ENCODE results near the gene HCRTR2.
"Not testable (repeated sequence)": the region's sequence is repeated elsewhere in the genome, so short reads cannot be mapped to it uniquely, and the experiment has no call there.

The HCRTR2 gene

DNA sequence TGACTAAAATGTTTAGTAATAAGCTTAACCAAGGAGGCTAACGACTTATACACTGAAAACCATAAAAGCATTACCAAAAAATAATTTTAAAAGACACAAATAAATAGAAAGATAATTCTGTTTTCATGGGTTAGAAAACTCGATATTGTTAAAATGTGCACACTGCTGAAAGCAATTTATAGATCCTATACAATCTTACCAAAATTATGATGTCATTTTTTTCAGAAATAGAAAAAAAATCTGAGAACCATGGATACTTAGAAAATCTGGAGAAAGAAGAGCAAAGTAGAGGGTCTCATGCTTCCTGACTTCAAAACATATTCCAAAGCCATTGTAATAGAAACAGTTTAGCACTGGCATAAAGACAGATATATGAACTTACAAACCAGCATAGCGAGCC is 46.6 kb downstream of the HCRTR2 start:
- DNase-seq, result no peak

DNA sequence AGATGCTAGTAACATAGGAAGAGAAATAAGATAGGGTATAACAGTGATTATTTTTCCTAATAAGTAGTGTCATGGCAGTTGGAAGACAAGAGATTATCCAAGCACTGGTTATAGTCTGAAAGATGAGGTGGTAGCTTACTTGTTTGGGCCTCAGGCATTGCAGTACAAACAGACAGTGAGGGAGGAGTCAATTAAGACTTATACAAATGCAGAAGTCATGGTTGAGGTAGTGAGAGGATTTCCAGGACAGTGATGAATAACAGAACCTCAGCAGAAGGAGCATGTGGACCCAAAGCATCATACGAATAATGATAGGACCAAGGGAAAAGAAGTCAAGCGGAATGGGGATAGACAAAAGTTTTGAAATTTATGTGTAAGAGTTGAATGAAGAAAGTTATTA is 53.5 kb downstream of the HCRTR2 start:
- no peak for DNase-seq

DNA sequence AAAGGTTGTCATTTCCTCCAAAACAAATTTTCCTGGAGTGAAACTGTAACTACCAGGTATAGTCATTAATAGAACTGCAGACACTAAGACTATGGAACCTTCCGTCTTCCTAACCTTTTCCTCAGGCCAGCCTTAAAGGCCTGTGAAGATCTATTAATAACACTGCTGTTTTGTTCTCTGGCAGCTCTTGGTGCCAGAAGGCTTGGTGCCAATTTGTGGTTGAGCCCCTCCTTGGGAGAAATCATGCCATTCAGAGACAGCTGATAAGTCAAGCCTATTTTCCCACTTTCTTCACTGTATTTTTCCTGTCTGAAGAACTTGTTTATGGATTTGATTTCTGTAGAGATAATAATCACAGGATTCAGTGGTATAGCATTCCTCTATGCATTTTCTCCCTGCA is 64.8 kb downstream of the HCRTR2 start:
- DNase-seq, result peak; percentile 41

DNA sequence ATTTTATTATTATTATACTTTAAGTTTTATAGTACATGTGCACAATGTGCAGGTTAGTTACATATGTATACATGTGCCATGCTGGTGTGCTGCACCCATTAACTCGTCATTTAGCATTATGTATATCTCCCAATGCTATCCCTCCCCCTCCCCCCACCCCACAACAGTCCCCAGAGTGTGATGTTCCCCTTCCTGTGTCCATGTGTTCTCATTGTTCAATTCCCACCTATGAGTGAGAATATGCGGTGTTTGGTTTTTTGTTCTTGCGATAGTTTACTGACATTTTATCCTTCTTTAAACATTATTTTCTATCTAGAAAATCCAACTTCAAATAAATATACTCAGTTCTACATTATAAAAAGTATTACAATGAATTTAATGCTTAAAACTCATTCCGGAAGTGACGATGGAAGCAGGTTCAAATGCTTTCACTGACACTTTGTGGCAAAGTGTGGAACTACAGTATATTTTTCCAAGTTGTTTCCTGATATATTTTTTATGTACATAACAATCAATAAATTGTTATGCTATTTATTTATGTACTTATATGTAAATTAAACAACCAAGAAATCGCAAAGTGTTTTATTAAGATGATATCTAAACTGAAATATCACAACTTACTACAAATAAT is 66.8 kb downstream of the HCRTR2 start:
- not testable (repeated sequence) for DNase-seq

DNA sequence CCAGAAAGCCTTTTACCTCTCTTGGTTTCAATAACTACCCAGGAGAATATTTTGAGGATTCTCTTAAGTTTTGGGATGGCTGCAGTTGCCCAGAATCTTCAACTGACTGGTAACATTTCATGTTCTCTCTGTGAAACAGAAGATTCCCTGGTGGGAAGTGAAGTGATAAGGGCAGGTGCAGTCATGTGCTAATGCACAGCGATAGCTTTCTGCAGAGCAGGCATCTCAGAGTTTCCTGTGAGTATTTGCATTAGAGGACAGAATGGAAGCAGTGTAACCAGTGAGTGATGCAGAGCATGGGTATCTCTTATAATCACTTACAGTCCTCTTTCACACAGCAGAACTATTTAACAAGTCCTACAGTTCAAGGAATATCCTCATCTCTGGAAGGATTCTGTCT is 76.1 kb downstream of the HCRTR2 start:
- no peak for DNase-seq

DNA sequence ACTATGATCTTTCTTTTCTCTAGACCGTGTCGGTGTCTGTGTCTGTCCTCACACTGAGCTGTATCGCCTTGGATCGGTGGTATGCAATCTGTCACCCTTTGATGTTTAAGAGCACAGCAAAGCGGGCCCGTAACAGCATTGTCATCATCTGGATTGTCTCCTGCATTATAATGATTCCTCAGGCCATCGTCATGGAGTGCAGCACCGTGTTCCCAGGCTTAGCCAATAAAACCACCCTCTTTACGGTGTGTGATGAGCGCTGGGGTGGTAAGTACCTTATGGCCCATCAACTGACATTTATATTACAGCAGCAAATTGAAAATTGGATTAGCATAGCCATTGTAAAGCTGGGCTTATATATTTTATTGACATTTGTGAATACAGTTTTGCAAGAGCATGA is 80.8 kb downstream of the HCRTR2 start:
- no peak for DNase-seq

DNA sequence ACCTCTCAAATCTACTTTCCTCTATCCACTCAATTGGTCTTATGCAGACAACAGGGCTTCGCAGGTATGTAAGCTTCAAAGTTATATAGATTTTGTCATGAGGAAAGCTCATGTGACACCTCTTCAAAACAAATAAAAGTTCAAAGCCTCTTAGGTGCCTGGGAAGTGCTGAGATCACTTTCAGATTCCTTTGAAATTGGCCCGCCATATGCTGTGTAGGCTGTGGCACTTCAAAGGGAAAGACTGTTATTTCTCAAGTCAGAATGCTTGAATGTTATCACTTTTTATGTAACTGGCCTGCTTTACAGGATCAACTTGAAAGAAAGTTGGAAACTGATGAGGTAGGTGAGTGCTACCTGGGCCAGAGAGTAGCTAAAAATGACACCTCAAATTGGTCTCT is 85.9 kb downstream of the HCRTR2 start:
- no peak for DNase-seq

DNA sequence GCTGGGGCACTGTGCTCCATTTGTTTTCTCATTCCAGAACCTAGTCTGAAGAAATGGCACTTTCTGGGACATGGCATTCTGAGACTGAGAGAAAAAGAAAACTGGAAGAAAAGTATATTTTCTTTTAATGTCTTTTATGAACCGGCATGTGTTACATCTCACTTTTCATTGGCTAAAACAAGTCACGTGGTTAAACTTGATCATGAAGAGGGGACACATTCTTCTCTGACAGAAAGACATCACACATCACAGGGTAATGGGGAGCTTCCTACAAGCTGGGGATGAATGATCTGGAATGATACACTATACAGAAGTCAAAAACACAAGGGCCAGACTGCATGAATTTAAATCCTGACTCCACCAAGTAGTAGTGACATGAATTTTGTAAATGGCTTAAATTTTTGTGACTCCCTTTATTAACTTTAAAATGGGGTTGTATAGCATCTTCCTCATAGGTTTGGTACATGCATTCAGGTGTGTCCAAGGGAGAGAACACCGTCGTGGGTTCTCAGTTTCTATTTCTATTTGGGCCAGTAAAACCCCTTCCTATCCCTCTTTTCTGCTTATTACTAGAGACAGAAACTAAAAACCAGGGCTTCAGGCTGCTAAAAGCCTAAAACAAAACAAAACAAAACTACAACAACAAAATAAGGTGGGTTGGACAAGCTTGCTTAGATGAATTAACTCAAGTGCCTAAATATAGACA is 91.2 kb downstream of the HCRTR2 start:
- no peak for DNase-seq

DNA sequence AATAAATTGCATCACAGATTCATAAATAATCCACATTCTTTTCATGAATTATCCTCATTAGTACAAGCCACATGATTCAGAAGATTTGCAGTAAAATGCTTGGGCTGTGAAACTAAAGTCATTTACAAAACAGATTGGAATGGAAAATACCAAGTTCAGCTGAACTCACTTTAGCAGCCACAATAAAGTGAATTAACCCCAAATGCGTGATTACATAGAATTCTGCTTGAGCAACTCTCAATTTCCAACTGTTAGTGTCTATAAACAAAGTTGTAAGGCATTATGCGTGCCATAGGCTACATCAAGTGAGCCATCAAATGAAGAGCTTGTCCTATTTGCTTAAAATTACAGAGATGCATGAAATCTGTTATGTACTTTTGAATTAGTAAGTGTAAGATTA is 92.6 kb downstream of the HCRTR2 start:
- no peak for DNase-seq

DNA sequence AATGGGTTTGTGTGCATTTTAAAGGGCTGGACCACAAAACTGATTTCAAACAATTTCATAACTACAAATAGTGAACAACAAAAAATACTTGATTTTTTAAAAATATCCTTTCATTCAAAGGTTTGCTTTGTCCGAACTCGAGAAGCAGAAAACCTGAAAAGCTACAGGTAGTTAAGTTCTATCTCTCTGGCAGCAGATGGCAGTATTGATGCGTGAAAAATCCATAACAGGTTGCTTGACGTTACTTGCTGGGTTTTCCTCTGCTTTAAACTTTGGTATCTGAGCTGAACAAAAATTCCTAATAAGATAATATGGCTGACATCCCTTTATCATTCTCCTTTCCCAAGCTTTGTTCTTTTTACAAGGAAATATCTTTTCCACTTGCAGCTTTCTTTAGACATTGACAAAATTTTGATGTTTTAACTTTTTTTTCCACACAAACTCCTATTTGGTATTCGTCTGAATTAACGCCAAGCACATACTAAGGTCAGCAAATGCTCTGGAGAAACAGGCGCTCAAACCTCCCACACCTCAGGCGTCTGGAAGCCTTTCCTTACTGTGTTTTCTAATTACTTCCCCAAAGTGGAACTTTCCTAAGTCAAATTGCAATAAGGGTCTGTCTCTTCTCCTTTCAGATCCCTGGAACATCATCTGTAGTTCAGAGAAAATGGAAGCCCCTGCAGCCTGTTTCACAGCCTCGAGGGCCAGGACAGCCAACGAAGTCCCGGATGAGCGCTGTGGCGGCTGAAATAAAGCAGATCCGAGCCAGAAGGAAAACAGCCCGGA is 102.6 kb downstream of the HCRTR2 start:
- peak; percentile 45 for DNase-seq

DNA sequence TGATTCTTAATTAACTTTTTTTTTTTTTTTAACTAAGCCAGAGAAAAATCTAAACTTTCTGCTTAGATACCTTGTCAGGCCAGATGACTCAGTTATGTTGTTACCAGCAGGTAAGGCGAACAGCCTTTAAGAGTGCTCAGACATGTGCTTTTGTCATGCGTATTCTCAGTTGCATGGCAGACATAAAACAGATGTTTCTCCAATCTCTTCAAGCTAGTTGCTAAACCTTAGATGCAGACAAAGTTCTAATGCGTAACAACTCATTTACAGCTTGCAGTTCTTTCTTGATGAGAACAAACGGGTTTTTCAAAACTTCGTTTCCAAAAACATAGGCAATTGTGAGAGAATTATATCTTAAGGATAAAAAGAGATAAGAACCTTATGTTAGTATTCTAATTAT is 103.3 kb downstream of the HCRTR2 start:
- no peak for DNase-seq

DNA sequence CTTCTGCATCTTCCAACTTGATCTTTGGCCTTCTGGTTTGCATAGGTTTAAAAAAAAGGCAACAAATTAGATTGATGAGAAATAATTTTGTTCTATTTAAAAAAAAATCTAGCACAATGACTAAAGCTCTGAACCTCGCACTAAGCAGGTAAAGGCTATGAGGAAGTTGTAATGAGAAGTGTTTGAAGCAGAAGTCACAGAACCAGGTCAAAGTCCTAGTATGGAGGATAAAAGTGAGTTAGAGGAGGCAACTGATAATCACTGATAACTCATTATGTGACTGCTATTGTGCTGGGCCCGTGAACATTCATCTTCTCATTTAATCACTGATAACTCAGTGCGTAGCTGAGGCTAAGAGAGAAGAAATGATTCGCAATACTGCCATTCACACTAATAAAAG is 106.9 kb downstream of the HCRTR2 start:
- DNase-seq, result no peak

DNA sequence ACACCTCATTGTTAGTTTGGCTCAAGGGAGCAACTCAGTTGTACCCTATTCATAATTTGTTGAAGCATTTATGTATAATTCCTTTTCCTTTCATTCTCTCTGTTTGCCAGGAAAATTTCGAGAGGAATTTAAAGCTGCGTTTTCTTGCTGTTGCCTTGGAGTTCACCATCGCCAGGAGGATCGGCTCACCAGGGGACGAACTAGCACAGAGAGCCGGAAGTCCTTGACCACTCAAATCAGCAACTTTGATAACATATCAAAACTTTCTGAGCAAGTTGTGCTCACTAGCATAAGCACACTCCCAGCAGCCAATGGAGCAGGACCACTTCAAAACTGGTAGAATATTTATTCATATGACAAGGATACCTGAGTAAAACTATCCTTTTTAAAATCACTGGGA is 107.8 kb downstream of the HCRTR2 start:
- no peak for DNase-seq

DNA sequence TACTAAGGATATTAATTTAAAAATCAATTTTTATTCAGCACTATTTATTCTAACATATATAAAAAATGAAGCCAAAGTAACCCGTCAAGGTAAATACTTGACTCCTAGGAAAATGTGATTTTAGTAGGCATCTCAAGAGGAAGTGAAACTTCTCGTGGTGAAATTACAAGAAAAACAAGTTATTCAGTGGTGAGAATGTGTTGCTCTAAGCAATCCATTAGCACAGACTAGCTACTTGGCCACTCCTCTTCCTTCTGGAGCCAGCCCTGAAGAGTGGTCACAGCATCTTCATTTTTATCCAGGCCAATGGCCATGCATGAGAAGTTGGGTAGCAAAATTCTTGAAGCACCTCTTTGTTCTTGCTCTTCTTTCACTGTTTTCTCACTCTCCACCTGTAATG is 112.5 kb downstream of the HCRTR2 start:
- no peak for DNase-seq

DNA sequence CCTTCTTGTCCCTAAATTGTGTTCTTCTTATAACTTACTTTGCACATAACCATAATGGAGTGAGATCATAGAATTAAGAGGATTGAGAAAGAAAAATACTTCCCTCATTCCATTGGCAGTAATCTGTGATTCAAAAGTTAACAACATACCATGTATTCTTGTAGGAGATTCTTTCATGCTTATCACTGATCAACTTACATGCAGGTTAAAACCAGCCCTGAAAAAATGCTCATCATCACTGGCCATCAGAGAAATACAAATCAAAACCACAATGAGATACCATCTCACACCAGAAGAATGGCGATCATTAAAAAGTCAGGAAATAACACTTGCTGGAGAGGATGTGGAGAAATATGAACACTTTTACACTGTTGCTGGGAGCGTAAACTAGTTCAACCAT is 116.4 kb downstream of the HCRTR2 start:
- no peak for DNase-seq

DNA sequence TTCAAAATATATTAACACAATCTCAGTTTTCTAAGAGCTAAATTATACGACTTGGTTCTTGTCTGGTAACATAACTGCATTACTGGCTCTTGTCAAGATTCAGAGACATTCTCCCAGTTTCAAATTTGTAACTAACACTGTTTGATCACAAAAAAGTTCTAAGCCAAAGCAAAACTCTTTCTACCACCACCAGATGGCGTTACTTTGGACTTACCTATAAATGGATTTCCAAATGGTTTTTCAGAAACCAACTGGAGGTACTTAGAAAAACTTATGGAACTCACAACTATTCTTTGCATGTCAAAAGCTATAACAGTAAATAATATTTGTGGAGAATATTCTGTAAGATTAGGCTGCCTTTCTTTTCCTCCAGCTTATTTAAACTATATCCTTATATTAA is 118.8 kb downstream of the HCRTR2 start:
- DNase-seq, result no peak

DNA sequence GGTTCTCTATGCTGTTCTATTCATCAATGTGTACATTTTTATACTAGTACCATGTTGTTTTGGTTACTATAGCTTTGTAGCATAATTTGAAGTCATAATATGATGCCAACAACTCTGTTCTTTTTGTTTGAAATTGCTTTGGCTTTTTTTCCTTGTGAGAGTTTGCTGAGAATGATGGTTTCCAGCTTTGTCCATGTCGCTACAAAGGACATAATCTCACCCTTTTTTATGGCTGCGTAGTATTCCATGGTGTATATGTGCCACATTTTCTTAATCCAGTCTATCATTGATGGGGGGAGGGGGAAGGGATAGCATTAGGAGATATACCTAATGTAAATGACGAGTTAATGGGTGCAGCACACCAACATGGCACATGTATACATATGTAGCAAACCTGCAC is 122.9 kb downstream of the HCRTR2 start:
- DNase-seq, result not testable (repeated sequence)

DNA sequence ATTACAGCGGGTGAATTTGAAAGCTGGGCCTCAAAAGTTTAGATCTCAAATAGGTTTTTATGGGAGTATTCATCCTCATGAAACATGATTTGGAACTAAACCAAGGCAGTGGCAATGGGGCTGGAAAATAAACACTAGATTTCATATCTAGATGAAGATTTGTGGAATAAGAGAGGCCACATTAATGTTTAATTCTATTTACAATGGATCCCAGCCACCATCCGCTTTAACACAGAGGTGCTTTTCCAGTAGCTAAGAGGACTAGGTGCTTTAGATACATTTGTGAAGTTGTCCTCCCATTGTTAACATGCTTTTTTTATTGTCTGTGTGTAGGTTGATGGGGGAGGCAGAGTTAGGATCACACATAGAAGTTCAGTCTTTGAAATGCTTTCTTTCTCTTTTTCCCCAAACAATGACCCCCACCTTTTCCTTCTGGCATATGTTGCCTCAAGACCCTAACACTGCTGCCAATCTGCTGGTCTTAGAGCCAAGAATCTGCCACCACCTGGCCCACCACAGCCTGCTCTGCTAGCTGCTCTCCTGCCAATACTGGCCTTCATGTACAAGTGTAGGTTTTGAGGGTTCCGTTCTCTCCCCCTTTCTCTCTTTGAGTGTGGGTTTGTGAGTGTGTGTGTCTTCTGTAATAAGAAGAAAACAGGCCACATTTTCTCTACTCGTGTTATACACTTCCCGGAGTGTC is 125.1 kb downstream of the HCRTR2 start:
- peak; percentile 24 for DNase-seq

DNA sequence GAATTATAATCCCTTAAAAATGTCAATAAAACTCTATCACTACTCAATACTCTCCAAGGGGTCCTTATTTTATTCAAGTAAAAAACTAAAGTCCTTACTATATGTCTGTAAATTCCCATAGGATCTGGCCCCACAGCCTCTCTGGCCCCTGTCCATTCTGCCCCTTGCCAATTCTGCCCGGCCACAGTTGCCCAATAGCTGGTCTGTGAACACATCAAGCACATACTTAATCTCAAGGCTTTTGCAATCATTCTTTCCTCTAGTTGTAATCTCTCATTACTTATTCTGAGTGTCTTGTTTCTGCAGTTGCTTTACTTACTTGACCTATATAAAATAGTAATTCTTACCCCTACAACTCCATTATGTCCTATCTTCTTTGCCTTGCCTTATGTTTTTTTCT is 130.4 kb downstream of the HCRTR2 start:
- no peak for DNase-seq

DNA sequence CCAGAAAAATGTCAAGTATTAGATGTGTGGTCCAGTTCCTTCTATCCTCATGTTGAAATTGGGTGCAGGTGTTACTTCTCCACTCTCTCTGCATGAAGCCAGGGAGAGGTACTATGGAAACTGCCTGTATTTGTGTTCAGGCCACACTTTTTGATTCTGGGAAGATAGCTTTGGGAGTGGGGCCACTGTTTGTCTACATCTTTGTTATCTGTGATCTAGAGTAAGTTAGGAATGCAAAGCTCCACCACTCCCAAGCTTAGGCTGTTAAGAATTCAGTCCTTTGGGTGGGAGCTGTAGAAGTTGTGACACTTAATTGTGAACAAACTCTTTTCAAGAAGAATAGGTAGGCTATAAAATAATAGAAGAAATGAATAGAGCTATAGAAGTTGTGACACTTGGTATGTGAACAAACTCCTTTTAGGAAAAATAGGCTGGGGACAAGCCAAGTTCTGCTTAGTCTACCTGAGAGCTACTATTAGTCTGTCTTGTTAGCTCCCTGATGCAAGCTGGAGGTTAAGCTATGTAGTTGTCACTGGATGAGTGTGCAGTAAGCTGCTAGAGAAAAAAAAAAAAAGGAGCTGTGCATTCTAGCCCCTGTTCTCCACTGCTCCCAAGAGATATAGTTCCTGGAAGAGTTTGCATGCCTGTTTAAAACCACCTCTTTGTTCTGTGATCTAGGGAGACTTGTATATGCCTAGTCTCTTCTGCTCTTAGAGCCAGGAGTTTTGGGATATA is 145.8 kb downstream of the HCRTR2 start:
- no peak for DNase-seq

DNA sequence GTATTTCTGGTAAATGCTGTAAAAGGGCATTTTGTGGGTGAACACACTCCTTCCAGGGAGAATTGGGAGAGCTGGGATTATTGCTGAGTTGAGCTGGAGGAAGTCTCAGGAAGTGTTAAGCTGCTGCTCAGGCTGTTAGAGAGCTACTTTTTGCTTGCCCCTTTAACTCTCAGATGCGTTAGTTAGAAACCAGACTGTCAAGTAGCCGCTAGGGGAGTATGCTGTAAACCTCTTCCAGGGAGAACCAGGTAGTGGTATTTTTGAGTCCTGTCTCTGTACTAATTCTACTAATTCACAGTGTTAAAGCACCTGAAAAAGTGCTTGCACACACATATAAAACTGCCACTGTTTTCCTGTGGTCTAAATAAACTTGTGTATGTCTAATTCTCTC is 146.4 kb downstream of the HCRTR2 start:
- no peak for DNase-seq

DNA sequence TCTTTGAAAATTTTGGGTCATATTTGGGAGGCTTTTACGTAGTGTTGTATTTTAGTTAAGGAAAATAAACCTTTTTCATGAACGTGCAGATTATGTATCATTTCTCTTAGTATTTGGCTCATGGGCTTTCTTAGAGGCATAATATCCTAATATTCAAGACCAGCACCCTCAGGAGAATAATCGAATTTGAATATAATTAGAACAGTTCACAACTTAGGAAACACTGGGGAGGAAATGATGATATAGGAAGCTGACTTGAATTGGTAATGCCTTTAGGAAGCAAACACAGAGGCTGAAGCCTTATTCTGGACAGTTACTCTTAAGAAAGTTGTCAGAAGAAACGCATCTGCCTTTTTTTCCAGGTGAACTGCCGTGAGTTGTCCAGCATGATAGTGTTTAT is 152.9 kb downstream of the HCRTR2 start, which contains the start of gene GFRAL:
GFRAL (plus strand) TSS at position 301 of the 400 bp plus-strand sequence; CDS start at position 387, 86 bp downstream.
- no peak for DNase-seq

All from right hindlimb (tissue), 1 donor.